ENCODE results near the gene CASP9.

Gene CASP9

GRCh38 chr1:15456313-15456954 is 67.6 kb downstream of the CASP9 start, which contains the start of gene CELA2A:
Gene CELA2A (plus strand): TSS chr1:15456732. CDS start chr1:15456754, 22 bp downstream.
- no peaks in the 10 kb centered on the region for H3K36me3 ChIP-seq (ENCODE audit: insufficient read depth, low read length)
- H3K4me1 ChIP-seq (ENCODE audit: control insufficient read depth, insufficient read depth, low read length, unreplicated experiment), result peaks cover 20% of the 10 kb centered on the region
- H2AFZ ChIP-seq (ENCODE audit: low read length, unreplicated experiment), result no peak within 1 kb of the TSS
- no peaks in the 10 kb centered on the region for H3K27me3 ChIP-seq (ENCODE audit: insufficient read depth, low read length)
- H3K79me2 ChIP-seq (ENCODE audit: control insufficient read depth, insufficient read depth, low read length, unreplicated experiment), result no peaks in the 10 kb centered on the region
- H3K4me3 ChIP-seq (ENCODE audit: low read depth, low read length), result no peak within 1 kb of the TSS
- no peak within 1 kb of the TSS for H3K27ac ChIP-seq (ENCODE audit: low read depth, low read length)

- H2AFZ ChIP-seq (ENCODE audit: low read length, unreplicated experiment), result no peak overlapping the region
- no peaks in the 10 kb centered on the region for H3K79me2 ChIP-seq (ENCODE audit: control insufficient read depth, insufficient read depth, low read length, unreplicated experiment)
- H3K27me3 ChIP-seq (ENCODE audit: insufficient read depth, low read length), result no peaks in the 10 kb centered on the region
- no peak overlapping the region for H3K27ac ChIP-seq (ENCODE audit: low read depth, low read length)
- H3K4me3 ChIP-seq (ENCODE audit: low read depth, low read length), result no peak overlapping the region
- H3K4me1 ChIP-seq (ENCODE audit: control insufficient read depth, insufficient read depth, low read length, unreplicated experiment), result peaks cover 20% of the 10 kb centered on the region
- no peaks in the 10 kb centered on the region for H3K36me3 ChIP-seq (ENCODE audit: insufficient read depth, low read length)
Observed at GRCh38 chr1:15455522-15455921, 68.5 kb downstream of the CASP9 start.

- Histone ChIP-seq H3K27ac (ENCODE audit: low read depth, low read length) (peak overlapping the region; percentile 26; the same call in 1 of the 2 replicates), H3K27me3 (ENCODE audit: insufficient read depth, low read length) (no peaks in the 10 kb centered on the region), H3K4me1 (ENCODE audit: control insufficient read depth, insufficient read depth, low read length, unreplicated experiment) (peaks cover 11% of the 10 kb centered on the region)
Observed at GRCh38 chr1:15454256-15454655, 69.8 kb downstream of the CASP9 start.

GRCh38 chr1:15453734-15454133 is 70.3 kb downstream of the CASP9 start:
- Histone ChIP-seq H3K4me1 (ENCODE audit: control insufficient read depth, insufficient read depth, low read length, unreplicated experiment) (peaks cover 11% of the 10 kb centered on the region), H3K36me3 (ENCODE audit: insufficient read depth, low read length) (no peaks in the 10 kb centered on the region), H3K27me3 (ENCODE audit: insufficient read depth, low read length) (no peaks in the 10 kb centered on the region), H2AFZ (ENCODE audit: low read length, unreplicated experiment) (no peak overlapping the region), H3K4me3 (ENCODE audit: low read depth, low read length) (no peak overlapping the region), H3K79me2 (ENCODE audit: control insufficient read depth, insufficient read depth, low read length, unreplicated experiment) (no peaks in the 10 kb centered on the region), H3K27ac (ENCODE audit: low read depth, low read length) (no peak overlapping the region; the same call in 1 of the 2 replicates)

More at GRCh38 chr1:15454256-15454655, 69.8 kb downstream of the CASP9 start:
- Histone ChIP-seq H3K36me3 (ENCODE audit: insufficient read depth, low read length) (no peaks in the 10 kb centered on the region), H3K79me2 (ENCODE audit: control insufficient read depth, insufficient read depth, low read length, unreplicated experiment) (no peaks in the 10 kb centered on the region), H3K4me3 (ENCODE audit: low read depth, low read length) (no peak overlapping the region), H2AFZ (ENCODE audit: low read length, unreplicated experiment) (no peak overlapping the region)

GRCh38 chr1:15452866-15453571 is 71.0 kb downstream of the CASP9 start:
- Histone ChIP-seq H3K4me1 (ENCODE audit: control insufficient read depth, insufficient read depth, low read length, unreplicated experiment) (peaks cover 11% of the 10 kb centered on the region), H3K4me3 (ENCODE audit: low read depth, low read length) (no peak overlapping the region), H2AFZ (ENCODE audit: low read length, unreplicated experiment) (no peak overlapping the region), H3K79me2 (ENCODE audit: control insufficient read depth, insufficient read depth, low read length, unreplicated experiment) (no peaks in the 10 kb centered on the region), H3K27me3 (ENCODE audit: insufficient read depth, low read length) (no peaks in the 10 kb centered on the region), H3K27ac (ENCODE audit: low read depth, low read length) (no peak overlapping the region), H3K36me3 (ENCODE audit: insufficient read depth, low read length) (no peaks in the 10 kb centered on the region)

GRCh38 chr1:15452216-15452615 is 71.8 kb downstream of the CASP9 start:
- Histone ChIP-seq H3K4me1 (ENCODE audit: control insufficient read depth, insufficient read depth, low read length, unreplicated experiment) (peaks cover 11% of the 10 kb centered on the region), H3K4me3 (ENCODE audit: low read depth, low read length) (no peak overlapping the region), H3K27me3 (ENCODE audit: insufficient read depth, low read length) (peaks cover 2% of the 10 kb centered on the region; the same call in 1 of the 2 replicates), H3K36me3 (ENCODE audit: insufficient read depth, low read length) (no peaks in the 10 kb centered on the region), H2AFZ (ENCODE audit: low read length, unreplicated experiment) (no peak overlapping the region), H3K79me2 (ENCODE audit: control insufficient read depth, insufficient read depth, low read length, unreplicated experiment) (no peaks in the 10 kb centered on the region), H3K27ac (ENCODE audit: low read depth, low read length) (no peak overlapping the region)

- Histone ChIP-seq H3K27ac (ENCODE audit: low read depth, low read length) (no peak overlapping the region), H2AFZ (ENCODE audit: low read length, unreplicated experiment) (no peak overlapping the region), H3K79me2 (ENCODE audit: control insufficient read depth, insufficient read depth, low read length, unreplicated experiment) (no peaks in the 10 kb centered on the region), H3K4me3 (ENCODE audit: low read depth, low read length) (no peak overlapping the region), H3K36me3 (ENCODE audit: insufficient read depth, low read length) (no peaks in the 10 kb centered on the region), H3K27me3 (ENCODE audit: insufficient read depth, low read length) (peaks cover 5% of the 10 kb centered on the region; the same call in 1 of the 2 replicates), H3K4me1 (ENCODE audit: control insufficient read depth, insufficient read depth, low read length, unreplicated experiment) (peaks cover 11% of the 10 kb centered on the region)
Observed at GRCh38 chr1:15451014-15451722, 72.8 kb downstream of the CASP9 start.

GRCh38 chr1:15449567-15449966 is 74.4 kb downstream of the CASP9 start:
- no peak overlapping the region for H2AFZ ChIP-seq (ENCODE audit: low read length, unreplicated experiment)
- peaks cover 9% of the 10 kb centered on the region for H3K4me1 ChIP-seq (ENCODE audit: control insufficient read depth, insufficient read depth, low read length, unreplicated experiment)
- H3K4me3 ChIP-seq (ENCODE audit: low read depth, low read length), result no peak overlapping the region
- H3K27ac ChIP-seq (ENCODE audit: low read depth, low read length), result no peak overlapping the region
- no peaks in the 10 kb centered on the region for H3K79me2 ChIP-seq (ENCODE audit: control insufficient read depth, insufficient read depth, low read length, unreplicated experiment)
- H3K27me3 ChIP-seq (ENCODE audit: insufficient read depth, low read length), result peaks cover 5% of the 10 kb centered on the region; the same call in 1 of the 2 replicates
- H3K36me3 ChIP-seq (ENCODE audit: insufficient read depth, low read length), result no peaks in the 10 kb centered on the region

GRCh38 chr1:15448877-15449462 is 75.0 kb downstream of the CASP9 start:
- peaks cover 4% of the 10 kb centered on the region for H3K4me1 ChIP-seq (ENCODE audit: control insufficient read depth, insufficient read depth, low read length, unreplicated experiment)
- no peaks in the 10 kb centered on the region for H3K36me3 ChIP-seq (ENCODE audit: insufficient read depth, low read length)
- H3K27ac ChIP-seq (ENCODE audit: low read depth, low read length), result no peak overlapping the region
- H2AFZ ChIP-seq (ENCODE audit: low read length, unreplicated experiment), result no peak overlapping the region
- H3K79me2 ChIP-seq (ENCODE audit: control insufficient read depth, insufficient read depth, low read length, unreplicated experiment), result no peaks in the 10 kb centered on the region
- no peak overlapping the region for H3K4me3 ChIP-seq (ENCODE audit: low read depth, low read length)
- peaks cover 5% of the 10 kb centered on the region; the same call in 1 of the 2 replicates for H3K27me3 ChIP-seq (ENCODE audit: insufficient read depth, low read length)

- Histone ChIP-seq H3K4me3 (ENCODE audit: low read depth, low read length) (no peak overlapping the region), H3K36me3 (ENCODE audit: insufficient read depth, low read length) (no peaks in the 10 kb centered on the region), H3K27me3 (ENCODE audit: insufficient read depth, low read length) (peaks cover 5% of the 10 kb centered on the region; the same call in 1 of the 2 replicates), H3K4me1 (ENCODE audit: control insufficient read depth, insufficient read depth, low read length, unreplicated experiment) (no peaks in the 10 kb centered on the region), H3K79me2 (ENCODE audit: control insufficient read depth, insufficient read depth, low read length, unreplicated experiment) (no peaks in the 10 kb centered on the region), H3K27ac (ENCODE audit: low read depth, low read length) (no peak overlapping the region), H2AFZ (ENCODE audit: low read length, unreplicated experiment) (no peak overlapping the region)
Observed at GRCh38 chr1:15446212-15446611, 77.8 kb downstream of the CASP9 start.
